ENCODE data around the gene HILPDA. TPM values are rescaled to one million over a fixed set of nuclear protein-coding genes. Genes with fewer than 3 reads are reported as not detected.

The HILPDA gene
- total and polyA plus RNA-seq, 3 donors from 2014 or later = 31.4 to 44.8 (median 34.3) TPM

- TF ChIP-seq POLR2A (IDR thresholded peaks at IDR 0.05) (no peak), CTCF (IDR thresholded peaks at IDR 0.05) (no peak)
- WGBS, 2 donors = 61 to 62% methylated on average over 8 of the region's 8 CpGs
- Histone ChIP-seq H3K4me1 (peaks cover 20% of the 10 kb centered on the region), H3K36me3 (ENCODE audit: low read depth, missing control alignments) (no peaks in the 10 kb centered on the region), H3K27me3 (no peaks in the 10 kb centered on the region), H3K9me3 (no peaks in the 10 kb centered on the region), H3K4me3 (no peak overlapping the region), H3K27ac (peak overlapping the region; percentile 53 to 72)
- DNase-seq = peak; percentile 75
- intact Hi-C loops (cut with DNase I; ENCODE audit: low total_unique reads) = no loop called here
Measured at GRCh38 chr7:128437426-128438332, 18.0 kb upstream of the HILPDA start.

DNA sequence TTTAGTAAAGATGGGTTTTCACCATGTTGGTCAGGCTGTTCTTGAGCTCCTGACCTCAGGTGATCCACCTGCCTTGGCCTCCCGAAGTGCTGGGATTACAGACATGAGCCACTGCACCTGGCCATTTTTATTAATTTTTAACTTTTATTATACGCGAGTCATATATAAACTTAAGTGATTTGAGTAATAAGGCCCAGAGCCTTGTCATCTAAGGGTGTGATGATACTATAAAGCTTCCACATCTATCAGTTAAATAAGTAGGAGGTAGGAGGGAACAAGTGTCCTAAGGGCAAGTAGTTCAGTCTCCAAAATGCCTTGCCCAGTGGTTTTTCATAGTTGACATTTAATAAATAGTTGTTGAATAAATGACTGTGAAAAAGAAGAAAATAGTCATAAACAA lies 13.3 kb upstream of the HILPDA start:
- intact Hi-C loops (cut with DNase I; ENCODE audit: low total_unique reads) = no loop called here
- Histone ChIP-seq H3K27me3 (no peaks in the 10 kb centered on the region), H3K36me3 (ENCODE audit: low read depth, missing control alignments) (no peaks in the 10 kb centered on the region), H3K27ac (no peak overlapping the region), H3K9me3 (no peaks in the 10 kb centered on the region), H3K4me3 (no peak overlapping the region), H3K4me1 (peaks cover 37% of the 10 kb centered on the region)
- TF ChIP-seq CTCF (IDR thresholded peaks at IDR 0.05) = no peak
- WGBS, 2 donors = 92 to 94% methylated on average over 3 of the region's 3 CpGs
- no peak for DNase-seq

DNA sequence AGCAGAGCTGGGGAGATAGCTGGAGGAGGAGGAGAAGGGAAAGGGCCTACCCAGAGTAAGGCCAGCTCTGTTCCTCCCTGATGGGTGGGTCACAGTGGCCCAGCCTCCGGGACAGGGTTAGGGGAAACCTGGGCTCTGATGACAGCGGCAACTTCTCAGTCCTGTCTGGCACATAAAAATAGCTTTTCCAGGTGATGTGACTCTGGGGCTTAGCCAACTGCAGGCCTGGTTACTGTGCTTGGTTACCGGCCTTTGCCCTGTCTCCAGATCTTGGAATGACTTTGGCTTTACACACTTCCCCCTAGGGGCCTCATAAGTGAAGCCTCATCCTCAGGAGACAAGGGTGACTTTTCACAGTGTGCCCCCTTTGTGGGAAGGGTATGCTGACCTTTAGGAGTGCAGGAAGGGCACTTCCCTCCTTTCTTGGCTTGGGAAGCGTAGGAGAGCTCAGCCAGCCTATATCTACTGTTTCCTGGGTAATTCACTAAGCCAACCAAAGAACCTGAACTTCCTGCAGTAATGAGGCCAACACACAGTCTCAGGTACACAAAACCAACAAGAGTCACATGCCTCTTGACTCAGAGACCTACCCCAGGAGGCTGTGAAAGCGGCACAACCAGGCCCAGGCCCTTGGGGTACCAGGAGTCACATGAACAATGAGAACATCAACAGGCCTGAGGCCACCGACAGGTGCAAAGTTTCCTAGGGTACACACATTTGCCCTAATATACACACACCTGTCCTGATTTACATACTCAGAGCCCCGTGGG lies 11.7 kb upstream of the HILPDA start:
- WGBS, 2 donors = 91 to 92% methylated on average over 6 to 7 of the region's 7 CpGs
- no peak for DNase-seq
- Histone ChIP-seq H3K4me3 (no peak overlapping the region), H3K27me3 (no peaks in the 10 kb centered on the region), H3K27ac (no peak overlapping the region), H3K9me3 (no peaks in the 10 kb centered on the region), H3K36me3 (ENCODE audit: low read depth, missing control alignments) (no peaks in the 10 kb centered on the region), H3K4me1 (peaks cover 32% of the 10 kb centered on the region)
- intact Hi-C loops (cut with DNase I; ENCODE audit: low total_unique reads) = no loop called here
- TF ChIP-seq CTCF (IDR thresholded peaks at IDR 0.05) (no peak), POLR2A (IDR thresholded peaks at IDR 0.05) (no peak)

- DNase-seq = peak; percentile 59
- H3K4me3 ChIP-seq = no peak overlapping the region
- H3K27me3 ChIP-seq = no peaks in the 10 kb centered on the region
- no peaks in the 10 kb centered on the region for H3K36me3 ChIP-seq (ENCODE audit: low read depth, missing control alignments)
- intact Hi-C loops (cut with DNase I; ENCODE audit: low total_unique reads) = no loop called here
- H3K4me1 ChIP-seq = peaks cover 21% of the 10 kb centered on the region
- no peaks in the 10 kb centered on the region for H3K9me3 ChIP-seq
- 40 to 62% methylated on average over 5 of the region's 5 CpGs for WGBS, 2 donors
- H3K27ac ChIP-seq = peak overlapping the region in 1 of 2 donors; percentile 9
- no peak for TF ChIP-seq CTCF (IDR thresholded peaks at IDR 0.05)
- TF ChIP-seq POLR2A (IDR thresholded peaks at IDR 0.05) = no peak
Measured at GRCh38 chr7:128446306-128446705, 9.4 kb upstream of the HILPDA start.
